GM06990 (cell line): ENCODE measurements around the gene AHCYL2.

ENCODE experiments used
- DNase-seq: peaks from one replicate; pipeline ENCODE4 v3.0.0-alpha.2; 2011; ENCODE audit not compliant: insufficient read length; ENCODE audit errors: extremely low read depth
- H3K27me3 ChIP-seq: replicated peaks from 2 replicates; pipeline ENCODE4 v1.6.0; 2011; ENCODE audit warnings: low read length; ENCODE audit not compliant: control insufficient read depth, insufficient read depth
- H3K36me3 ChIP-seq: 2 replicates; pipeline ENCODE4 v1.5.1; 2011; ENCODE audit warnings: low read length; ENCODE audit not compliant: control insufficient read depth, insufficient read depth
- H3K4me3 ChIP-seq: replicated peaks from 2 replicates; pipeline ENCODE4 v1.5.1; 2011; ENCODE audit warnings: low read depth, mild to moderate bottlenecking, control low read depth, low read length
- TF ChIP-seq, protein P1 (sequence below): IDR thresholded peaks from 2 replicates; pipeline ENCODE4 v1.5.1; 2011; ENCODE audit warnings: low read length, control low read depth, mild to moderate bottlenecking, inconsistent platforms; ENCODE audit not compliant: insufficient read depth, poor library complexity, severe bottlenecking

Gene AHCYL2

DNA sequence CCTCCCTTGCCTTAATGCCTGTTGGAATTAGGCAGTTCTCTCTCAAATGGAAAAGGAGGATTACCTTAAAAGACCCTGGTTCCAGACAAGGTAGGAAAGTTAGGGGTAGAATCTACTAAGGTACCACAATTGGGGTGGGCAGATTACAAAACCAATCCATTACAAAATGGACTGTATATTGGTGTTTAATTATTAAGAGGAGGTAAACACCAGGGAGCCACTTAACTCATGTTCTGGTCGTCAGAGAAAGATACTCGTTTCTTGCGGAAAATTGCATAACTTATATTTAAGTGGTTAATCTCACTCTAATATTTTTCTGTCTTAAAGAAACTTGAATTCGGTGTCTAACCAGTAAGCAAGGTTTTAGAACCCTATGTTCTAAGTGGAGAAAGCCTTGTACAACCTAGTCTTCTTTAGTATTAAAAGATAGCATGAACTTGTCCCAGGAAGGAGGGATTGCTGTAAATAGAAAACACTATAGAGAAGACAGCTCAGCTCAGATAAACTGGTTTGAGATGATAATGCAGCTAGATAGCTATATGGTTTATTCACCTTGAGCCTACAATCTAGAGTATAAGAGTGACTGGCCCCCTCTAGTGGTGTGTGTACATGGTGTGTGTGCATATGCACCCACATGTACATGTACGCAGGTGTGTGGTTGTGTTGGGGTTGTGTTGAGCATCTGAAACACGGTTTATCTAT lies 151.4 kb downstream of the AHCYL2 start:
- no peak for DNase-seq
- Histone ChIP-seq H3K36me3 (no peaks in the 10 kb centered on the region; the same call in 1 of the 2 replicates), H3K4me3 (no peak overlapping the region), H3K27me3 (no peaks in the 10 kb centered on the region)
- TF ChIP-seq, protein P1, sequence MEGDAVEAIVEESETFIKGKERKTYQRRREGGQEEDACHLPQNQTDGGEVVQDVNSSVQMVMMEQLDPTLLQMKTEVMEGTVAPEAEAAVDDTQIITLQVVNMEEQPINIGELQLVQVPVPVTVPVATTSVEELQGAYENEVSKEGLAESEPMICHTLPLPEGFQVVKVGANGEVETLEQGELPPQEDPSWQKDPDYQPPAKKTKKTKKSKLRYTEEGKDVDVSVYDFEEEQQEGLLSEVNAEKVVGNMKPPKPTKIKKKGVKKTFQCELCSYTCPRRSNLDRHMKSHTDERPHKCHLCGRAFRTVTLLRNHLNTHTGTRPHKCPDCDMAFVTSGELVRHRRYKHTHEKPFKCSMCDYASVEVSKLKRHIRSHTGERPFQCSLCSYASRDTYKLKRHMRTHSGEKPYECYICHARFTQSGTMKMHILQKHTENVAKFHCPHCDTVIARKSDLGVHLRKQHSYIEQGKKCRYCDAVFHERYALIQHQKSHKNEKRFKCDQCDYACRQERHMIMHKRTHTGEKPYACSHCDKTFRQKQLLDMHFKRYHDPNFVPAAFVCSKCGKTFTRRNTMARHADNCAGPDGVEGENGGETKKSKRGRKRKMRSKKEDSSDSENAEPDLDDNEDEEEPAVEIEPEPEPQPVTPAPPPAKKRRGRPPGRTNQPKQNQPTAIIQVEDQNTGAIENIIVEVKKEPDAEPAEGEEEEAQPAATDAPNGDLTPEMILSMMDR, result peak; percentile 76

GRCh38 chr7:129376778-129377700 lies 152.2 kb downstream of the AHCYL2 start:
- DNase-seq, result no peak
- TF ChIP-seq, protein P1, result no peak

GRCh38 chr7:129381710-129382484 lies 157.1 kb downstream of the AHCYL2 start:
- TF ChIP-seq, protein P1, result no peak
- DNase-seq, result no peak
- H3K36me3 ChIP-seq, result no peaks in the 10 kb centered on the region; the same call in 1 of the 2 replicates
- H3K4me3 ChIP-seq, result no peak overlapping the region
- no peaks in the 10 kb centered on the region for H3K27me3 ChIP-seq

More at GRCh38 chr7:129376778-129377700, 152.2 kb downstream of the AHCYL2 start:
- no peak overlapping the region for H3K4me3 ChIP-seq
- no peaks in the 10 kb centered on the region for H3K27me3 ChIP-seq
- no peaks in the 10 kb centered on the region; the same call in 1 of the 2 replicates for H3K36me3 ChIP-seq

- no peak for DNase-seq
- TF ChIP-seq, protein P1, result no peak
- no peaks in the 10 kb centered on the region for H3K27me3 ChIP-seq
- H3K36me3 ChIP-seq, result no peaks in the 10 kb centered on the region; the same call in 1 of the 2 replicates
- H3K4me3 ChIP-seq, result no peak overlapping the region
Observed at GRCh38 chr7:129383542-129384132, 158.8 kb downstream of the AHCYL2 start.

DNA sequence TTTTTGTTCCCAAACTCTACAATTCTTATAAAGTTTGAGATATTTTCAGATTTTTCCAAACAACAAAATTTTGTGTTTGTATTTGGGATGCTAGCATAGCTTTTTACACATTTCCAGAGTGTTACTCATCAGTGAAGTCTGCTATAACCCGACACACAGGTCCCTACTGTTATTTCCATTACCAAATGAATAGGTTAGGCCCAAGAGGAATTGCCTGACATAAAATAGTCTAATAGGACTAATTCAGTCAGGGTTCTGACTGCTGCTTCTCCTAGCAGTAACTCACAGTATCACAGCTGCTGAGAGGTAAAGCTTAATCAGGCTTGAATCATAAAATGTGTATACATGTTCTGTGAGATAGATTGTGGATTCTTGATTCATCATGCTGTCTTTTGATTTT lies 160.3 kb downstream of the AHCYL2 start:
- Histone ChIP-seq H3K36me3 (no peaks in the 10 kb centered on the region; the same call in 1 of the 2 replicates), H3K27me3 (no peaks in the 10 kb centered on the region), H3K4me3 (no peak overlapping the region)
- DNase-seq, result no peak
- TF ChIP-seq, protein P1, result no peak
